ENCODE data around the gene NEB.

The NEB gene

GRCh38 chr2:151523850-151524249, 210.4 kb downstream of the NEB start:
- Histone ChIP-seq H3K79me2 (no peaks in the 10 kb centered on the region), H2AFZ (no peak overlapping the region), H3K9me3 (ENCODE audit: control insufficient read depth, low read length) (no peaks in the 10 kb centered on the region), H3K27ac (no peak overlapping the region), H3K4me2 (ENCODE audit: low read length) (no peak overlapping the region), H3K9ac (no peak overlapping the region), H3K36me3 (ENCODE audit: control insufficient read depth, insufficient read depth, low read length) (no peaks in the 10 kb centered on the region), H3K27me3 (ENCODE audit: control insufficient read depth, insufficient read depth, low read length) (no peaks in the 10 kb centered on the region), H3K4me3 (ENCODE audit: low read depth, low read length) (no peak overlapping the region), H3K4me1 (no peaks in the 10 kb centered on the region)
- TF ChIP-seq, protein P1, sequence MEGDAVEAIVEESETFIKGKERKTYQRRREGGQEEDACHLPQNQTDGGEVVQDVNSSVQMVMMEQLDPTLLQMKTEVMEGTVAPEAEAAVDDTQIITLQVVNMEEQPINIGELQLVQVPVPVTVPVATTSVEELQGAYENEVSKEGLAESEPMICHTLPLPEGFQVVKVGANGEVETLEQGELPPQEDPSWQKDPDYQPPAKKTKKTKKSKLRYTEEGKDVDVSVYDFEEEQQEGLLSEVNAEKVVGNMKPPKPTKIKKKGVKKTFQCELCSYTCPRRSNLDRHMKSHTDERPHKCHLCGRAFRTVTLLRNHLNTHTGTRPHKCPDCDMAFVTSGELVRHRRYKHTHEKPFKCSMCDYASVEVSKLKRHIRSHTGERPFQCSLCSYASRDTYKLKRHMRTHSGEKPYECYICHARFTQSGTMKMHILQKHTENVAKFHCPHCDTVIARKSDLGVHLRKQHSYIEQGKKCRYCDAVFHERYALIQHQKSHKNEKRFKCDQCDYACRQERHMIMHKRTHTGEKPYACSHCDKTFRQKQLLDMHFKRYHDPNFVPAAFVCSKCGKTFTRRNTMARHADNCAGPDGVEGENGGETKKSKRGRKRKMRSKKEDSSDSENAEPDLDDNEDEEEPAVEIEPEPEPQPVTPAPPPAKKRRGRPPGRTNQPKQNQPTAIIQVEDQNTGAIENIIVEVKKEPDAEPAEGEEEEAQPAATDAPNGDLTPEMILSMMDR (IDR thresholded peaks at IDR 0.05) = no peak

DNA sequence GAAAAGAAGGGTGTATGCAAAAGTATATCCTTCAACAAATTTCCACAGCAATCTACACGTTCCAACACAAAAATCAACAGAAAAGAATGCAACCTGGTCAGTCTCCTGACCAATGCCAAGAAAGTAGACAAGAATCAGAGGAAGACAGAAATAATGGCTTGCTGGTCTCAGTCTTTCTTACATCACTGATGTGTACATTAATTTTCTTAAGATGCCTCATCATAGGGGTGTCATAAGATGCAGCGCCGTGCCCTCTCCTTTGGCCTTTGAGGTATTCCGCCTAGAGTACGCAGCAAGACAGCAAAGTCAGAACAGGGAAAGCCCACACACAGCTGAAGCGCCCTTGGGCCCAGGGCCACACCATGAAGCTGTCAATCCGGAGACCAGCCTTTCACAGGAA, 211.7 kb downstream of the NEB start:
- Histone ChIP-seq H3K27me3 (ENCODE audit: control insufficient read depth, insufficient read depth, low read length) (no peaks in the 10 kb centered on the region), H3K9ac (no peak overlapping the region), H3K36me3 (ENCODE audit: control insufficient read depth, insufficient read depth, low read length) (no peaks in the 10 kb centered on the region), H3K4me3 (ENCODE audit: low read depth, low read length) (no peak overlapping the region), H3K4me2 (ENCODE audit: low read length) (no peak overlapping the region), H3K4me1 (no peaks in the 10 kb centered on the region), H3K27ac (no peak overlapping the region), H3K9me3 (ENCODE audit: control insufficient read depth, low read length) (no peaks in the 10 kb centered on the region), H2AFZ (no peak overlapping the region), H3K79me2 (no peaks in the 10 kb centered on the region)
- TF ChIP-seq, protein P1 (IDR thresholded peaks at IDR 0.05) = no peak

DNA sequence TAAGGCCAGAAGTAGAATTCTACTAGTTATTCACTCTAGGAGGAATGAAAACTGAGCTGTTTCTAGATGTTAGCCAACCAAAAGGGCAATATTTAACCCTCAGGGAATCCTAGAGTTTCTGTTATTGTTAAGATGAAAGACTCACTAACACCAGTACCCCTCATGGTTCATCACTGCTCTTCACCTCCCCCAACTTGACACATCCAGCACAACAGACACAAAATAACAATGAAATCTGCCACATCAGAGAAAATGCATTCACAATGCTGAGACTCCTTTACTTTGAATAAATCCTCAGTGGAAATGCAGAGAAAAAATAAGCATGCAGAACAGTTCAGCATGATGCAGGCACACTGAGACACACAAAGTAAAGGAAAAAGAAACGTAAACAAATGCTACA, 213.3 kb downstream of the NEB start:
- Histone ChIP-seq H2AFZ (no peak overlapping the region), H3K27ac (no peak overlapping the region), H3K4me3 (ENCODE audit: low read depth, low read length) (no peak overlapping the region), H3K9me3 (ENCODE audit: control insufficient read depth, low read length) (no peaks in the 10 kb centered on the region), H3K4me1 (no peaks in the 10 kb centered on the region), H3K4me2 (ENCODE audit: low read length) (no peak overlapping the region), H3K27me3 (ENCODE audit: control insufficient read depth, insufficient read depth, low read length) (no peaks in the 10 kb centered on the region), H3K9ac (no peak overlapping the region), H3K36me3 (ENCODE audit: control insufficient read depth, insufficient read depth, low read length) (no peaks in the 10 kb centered on the region), H3K79me2 (no peaks in the 10 kb centered on the region)
- TF ChIP-seq, protein P1 (IDR thresholded peaks at IDR 0.05) = no peak

- TF ChIP-seq, protein P1 (IDR thresholded peaks at IDR 0.05) = no peak
- Histone ChIP-seq H3K4me1 (no peaks in the 10 kb centered on the region), H3K27ac (no peak overlapping the region), H3K4me2 (ENCODE audit: low read length) (no peak overlapping the region), H3K9me3 (ENCODE audit: control insufficient read depth, low read length) (no peaks in the 10 kb centered on the region), H3K4me3 (ENCODE audit: low read depth, low read length) (no peak overlapping the region), H3K9ac (no peak overlapping the region), H2AFZ (no peak overlapping the region), H3K36me3 (ENCODE audit: control insufficient read depth, insufficient read depth, low read length) (no peaks in the 10 kb centered on the region), H3K27me3 (ENCODE audit: control insufficient read depth, insufficient read depth, low read length) (no peaks in the 10 kb centered on the region), H3K79me2 (no peaks in the 10 kb centered on the region)
These were observed 215.5 kb downstream of the NEB start for GRCh38 chr2:151518802-151519201.

- H3K4me1 ChIP-seq = no peaks in the 10 kb centered on the region
- no peaks in the 10 kb centered on the region for H3K36me3 ChIP-seq (ENCODE audit: control insufficient read depth, insufficient read depth, low read length)
- H3K9ac ChIP-seq = no peak overlapping the region
- no peak overlapping the region for H3K4me3 ChIP-seq (ENCODE audit: low read depth, low read length)
- H3K27ac ChIP-seq = no peak overlapping the region
- H3K4me2 ChIP-seq (ENCODE audit: low read length) = no peak overlapping the region
- H3K27me3 ChIP-seq (ENCODE audit: control insufficient read depth, insufficient read depth, low read length) = no peaks in the 10 kb centered on the region
- TF ChIP-seq, protein P1 (IDR thresholded peaks at IDR 0.05) = no peak
- no peak overlapping the region for H2AFZ ChIP-seq
- no peaks in the 10 kb centered on the region for H3K79me2 ChIP-seq
- H3K9me3 ChIP-seq (ENCODE audit: control insufficient read depth, low read length) = no peaks in the 10 kb centered on the region
These were observed 225.8 kb downstream of the NEB start for GRCh38 chr2:151508519-151508918.

Measured in parathyroid adenoma (tissue), 2 donors.